Activated naive CD4-positive, alpha-beta T cell treated with anti-CD3 and anti-CD28 coated beads, Interleukin-2, amount 50 U/mL, for 72 hours (primary cell): ENCODE data around the gene FAM83D. TPM values are rescaled to one million over a fixed set of nuclear protein-coding genes. Genes with fewer than 3 reads are reported as not detected.
"Not testable (repeated sequence)": the region's sequence is repeated elsewhere in the genome, so short reads cannot be mapped to it uniquely, and the experiment has no call there.

ENCODE experiments used
- ATAC-seq, 2 donors: fragments of 150-1000 bp; cut with Tn5 transposase; 2 replicates each; pipeline ENCODE4 v1.10.0; 2021; ENCODE audit warnings: mild to moderate bottlenecking in 2 of 2, moderate library complexity in 2 of 2
- DNase-seq, 2 donors: peaks; one replicate each; pipeline ENCODE4 v3.0.0; 2021 to 2022; ENCODE audit warnings: low spot score in 2 of 2
- H3K27ac Mint-ChIP-seq, 2 donors: one replicate each; pipeline ENCODE4 v1.8.0; 2022; ENCODE audit warnings: mild to moderate bottlenecking in 2 of 2, mixed read lengths in 2 of 2
- H3K36me3 Mint-ChIP-seq, 2 donors: one replicate each; pipeline ENCODE4 v1.8.0; 2022; ENCODE audit warnings: mixed read lengths in 2 of 2
- H3K9me3 Mint-ChIP-seq, 2 donors: one replicate each; pipeline ENCODE4 v1.8.0; 2022; ENCODE audit warnings: mixed read lengths in 2 of 2
- total RNA-seq, 2 donors: library from RNA; stranded (reverse); gene quantifications; one replicate each; pipeline ENCODE4 v1.2.3, GENCODE V29; 2022

Gene FAM83D
- total RNA-seq, 2 donors from 2014 or later = 14.5 to 18.4 TPM

DNA sequence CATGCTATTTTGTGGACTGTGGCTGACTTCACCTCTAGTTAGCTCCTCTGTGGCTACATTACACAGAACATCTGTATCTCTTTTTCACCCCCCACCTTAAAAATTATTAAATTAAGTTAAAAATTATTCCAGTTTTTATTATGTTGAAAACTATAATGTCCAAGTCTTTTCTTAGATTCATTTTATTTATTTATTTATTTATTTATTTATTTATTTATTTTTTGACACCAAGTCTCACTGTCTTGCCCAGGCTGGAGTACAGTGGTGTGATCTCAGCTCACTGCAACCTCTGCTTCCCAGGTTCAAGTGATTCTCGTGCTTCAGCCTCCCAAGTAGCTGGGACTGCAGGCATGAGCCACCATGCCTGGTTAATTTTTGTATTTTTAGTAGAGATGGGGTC lies 70.6 kb downstream of the FAM83D start:
- ATAC-seq, H3K27ac Mint-ChIP-seq, DNase-seq, H3K9me3 Mint-ChIP-seq: not testable (repeated sequence)
- H3K36me3 Mint-ChIP-seq = peaks cover 15 to 19% of the 10 kb centered on the region in 2 donors

DNA sequence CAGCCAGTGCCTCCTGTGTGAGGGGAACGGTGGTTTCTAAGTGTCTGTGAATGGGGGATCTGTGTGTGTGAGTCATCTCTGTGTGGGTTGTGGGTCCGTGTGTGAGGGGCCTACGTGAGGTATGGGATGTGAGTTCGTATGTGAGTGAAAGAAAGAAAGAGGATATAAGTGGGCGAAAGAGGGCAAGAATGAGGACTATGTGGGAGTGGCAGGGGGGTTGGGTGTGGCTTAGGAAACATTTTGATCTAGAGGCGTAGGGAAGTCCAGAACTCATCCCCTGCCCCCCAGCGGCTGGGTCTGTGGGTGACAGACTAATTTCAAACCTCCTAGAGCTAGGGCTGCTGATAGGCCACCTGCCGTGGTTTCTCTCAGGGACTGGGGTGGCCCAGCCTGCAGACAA lies 71.4 kb downstream of the FAM83D start:
- Mint-ChIP-seq H3K27ac (peak overlapping the region in 1 of 2 donors; percentile 15), H3K36me3 (peaks cover 15 to 19% of the 10 kb centered on the region in 2 donors), H3K9me3 (no peaks in the 10 kb centered on the region)
- ATAC-seq = peak; percentile 87 to 94
- peak in 1 of 2 donors; percentile 69 for DNase-seq

DNA sequence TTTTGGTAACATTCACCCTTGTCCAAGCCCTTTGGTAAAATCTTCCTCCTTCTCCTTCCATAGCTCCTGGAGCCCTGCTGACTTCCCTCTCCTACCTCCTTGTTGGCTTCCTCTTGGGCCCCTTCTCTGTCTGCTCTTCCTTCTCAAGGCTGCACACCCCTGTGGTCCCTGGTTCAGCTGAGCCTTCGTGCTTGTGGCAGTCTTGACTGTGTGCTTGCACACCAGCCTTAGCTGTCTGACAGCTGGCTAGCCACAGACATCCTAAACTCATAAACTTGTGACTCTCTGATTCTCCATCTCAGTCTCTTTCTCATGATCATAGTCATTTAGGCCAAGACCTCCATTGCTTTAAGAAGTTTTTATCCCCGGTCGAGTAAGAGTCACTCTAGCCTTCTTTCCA lies 73.0 kb downstream of the FAM83D start:
- Mint-ChIP-seq H3K9me3 (no peaks in the 10 kb centered on the region), H3K27ac (peak overlapping the region; percentile 14 to 66), H3K36me3 (peaks cover 15 to 28% of the 10 kb centered on the region in 2 donors)
- DNase-seq (no peak), ATAC-seq (no peak)

DNA sequence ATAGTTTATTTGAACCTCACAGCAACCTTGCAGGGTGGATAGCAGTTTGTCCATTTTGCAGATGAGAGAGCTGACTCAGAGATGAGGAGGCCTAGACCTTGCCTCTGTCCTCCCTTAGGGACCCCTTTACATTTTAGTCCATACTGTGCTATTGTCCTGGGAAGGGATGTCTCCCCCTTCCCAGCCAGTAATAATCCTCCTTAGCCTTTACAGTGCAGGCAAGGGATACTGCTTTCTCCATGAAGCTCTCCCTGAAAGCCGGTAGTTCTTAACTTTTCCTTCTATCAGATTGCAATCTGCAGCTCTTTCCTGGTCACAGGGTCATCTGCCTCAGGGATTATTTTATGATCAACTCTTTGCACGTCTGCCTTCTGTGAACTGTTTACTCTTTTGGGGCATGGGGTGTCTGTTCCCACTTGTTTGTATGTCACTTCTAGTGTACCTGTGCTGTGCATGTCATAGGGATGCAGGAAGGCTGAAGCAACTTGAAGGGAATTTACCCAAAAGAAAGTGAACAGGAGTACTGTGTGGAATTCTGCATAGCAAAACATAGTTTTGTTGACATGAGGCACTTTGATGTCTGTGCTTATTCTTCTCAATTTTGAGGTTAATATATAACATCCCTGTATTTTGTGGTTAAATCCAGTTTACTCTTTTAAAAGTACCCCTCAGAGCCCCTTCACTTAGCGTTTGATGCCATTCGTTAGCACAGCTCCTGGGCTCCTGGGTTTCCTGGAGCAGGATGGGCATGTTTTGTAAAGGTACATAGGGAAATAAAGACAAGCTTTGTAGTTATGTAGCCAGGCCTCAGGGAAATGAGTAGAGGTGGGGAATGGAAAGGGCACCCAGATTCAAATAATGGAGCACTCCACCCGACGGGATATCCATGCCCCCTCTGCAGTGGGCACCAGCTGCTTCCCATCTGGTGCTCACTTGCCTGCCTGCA lies 74.0 kb downstream of the FAM83D start:
- ATAC-seq = no peak
- Mint-ChIP-seq H3K36me3 (peaks cover 15 to 28% of the 10 kb centered on the region in 2 donors), H3K9me3 (no peaks in the 10 kb centered on the region), H3K27ac (no peak overlapping the region)
- DNase-seq = no peak

Other genes with a start within 250 kb of the FAM83D start
- not detected for gene SLC32A1, start 201.9 kb upstream of the FAM83D start, total RNA-seq
- 10 to 100 TPM in 1 of 2 donors, 1 to 10 TPM in 1; 7.2 to 11.7 TPM for gene ACTR5, start 178.0 kb upstream of the FAM83D start, total RNA-seq
- 10 to 100 TPM; 45.5 to 80.4 TPM for gene PPP1R16B, start 120.7 kb upstream of the FAM83D start, total RNA-seq
- gene DHX35, start 35.9 kb downstream of the FAM83D start, total RNA-seq = 10 to 100 TPM; 11.6 to 12.1 TPM